Panc1 (cell line): ENCODE results near the gene PIN1.
"Not testable (repeated sequence)": the region's sequence is repeated elsewhere in the genome, so short reads cannot be mapped to it uniquely, and the experiment has no call there.

Experiments used
- CTCF ChIP-seq: fragments of 450-650 bp; IDR thresholded peaks from 2 replicates; pipeline ENCODE4 v1.5.1; 2017; ENCODE audit warnings: mild to moderate bottlenecking
- POLR2AphosphoS5 ChIP-seq: IDR thresholded peaks from 2 replicates; pipeline ENCODE4 v1.6.1; 2012; ENCODE audit warnings: mild to moderate bottlenecking, low read depth, low read length, moderate library complexity
- REST ChIP-seq, 2 experiments: IDR thresholded peaks; 2 replicates each; pipeline ENCODE4 v1.6.1; 2011 to 2012; ENCODE audit warnings: low read depth in 2 of 2, control low read depth in 1 of 2, low read length in 1 of 2, mild to moderate bottlenecking in 1 of 2, moderate library complexity in 1 of 2; ENCODE audit not compliant: insufficient read depth in 1 of 2
- SIN3A ChIP-seq: IDR thresholded peaks from 2 replicates; pipeline ENCODE4 v1.6.1; 2012; ENCODE audit warnings: low read depth, mild to moderate bottlenecking, low read length, moderate library complexity, borderline replicate concordance; ENCODE audit not compliant: insufficient read depth
- TCF7L2 ChIP-seq: IDR thresholded peaks from 2 replicates; pipeline ENCODE4 v1.6.1; 2011; ENCODE audit warnings: mild to moderate bottlenecking, low read depth, low read length, inconsistent platforms

GRCh38 chr19:9791073-9791367 lies 44.1 kb upstream of the PIN1 start:
- TF ChIP-seq CTCF; SIN3A; POLR2AphosphoS5; REST (IDR thresholded peaks at IDR 0.05; ENCODE audit: insufficient read depth in 1 of 2, low read depth in 2 of 2, low read length in 1 of 2); TCF7L2: not testable (repeated sequence)
